Astrocyte of the spinal cord (primary cell): ENCODE measurements around the gene OPALIN.

Experiments used
- DNase-seq: peaks from one replicate; pipeline ENCODE4 v3.0.0; 2011; ENCODE audit warnings: low read depth, low spot score
- H3K4me3 ChIP-seq: 2 replicates; pipeline ENCODE4 v1.5.1; 2011; ENCODE audit warnings: low read depth, mild to moderate bottlenecking, low read length, moderate library complexity
- CTCF ChIP-seq: IDR thresholded peaks from 2 replicates; pipeline ENCODE4 v1.5.1; 2012; ENCODE audit warnings: low read depth, mild to moderate bottlenecking, low read length, inconsistent platforms
- in situ Hi-C: cut with HindIII; loops from 2 replicates; pipeline ENCODE4 v1.10.0; 2017; ENCODE audit warnings: low sequenced_read_pairs

OPALIN gene

GRCh38 chr10:96341219-96342182 is 17.3 kb downstream of the OPALIN start:
- no peak for TF ChIP-seq CTCF
- in situ Hi-C loops = no loop called here
- H3K4me3 ChIP-seq = no peak overlapping the region
- no peak for DNase-seq

GRCh38 chr10:96339956-96340904 is 18.6 kb downstream of the OPALIN start:
- no peak overlapping the region for H3K4me3 ChIP-seq
- peak; percentile 59 for DNase-seq
- TF ChIP-seq CTCF = peak; percentile 86
- in situ Hi-C loops = no loop called here

- no peak for DNase-seq
- no peak overlapping the region for H3K4me3 ChIP-seq
- no peak for TF ChIP-seq CTCF
- in situ Hi-C loops = no loop called here
These were observed 19.4 kb downstream of the OPALIN start for GRCh38 chr10:96339383-96339782.

- no peak for TF ChIP-seq CTCF
- in situ Hi-C loops = no loop called here
- H3K4me3 ChIP-seq = no peak overlapping the region
- DNase-seq = no peak
These were observed 20.4 kb downstream of the OPALIN start for GRCh38 chr10:96338279-96338925.

- DNase-seq = no peak
- no peak overlapping the region for H3K4me3 ChIP-seq
- TF ChIP-seq CTCF = no peak
- in situ Hi-C loops = no loop called here
These were observed 21.7 kb downstream of the OPALIN start for GRCh38 chr10:96337106-96337505.
